ENCODE data around the gene SELENBP1.
"Not testable (repeated sequence)": the region's sequence is repeated elsewhere in the genome, so short reads cannot be mapped to it uniquely, and the experiment has no call there.

The SELENBP1 gene

GRCh38 chr1:151372058-151372934, at the start of gene SELENBP1:
Gene SELENBP1, minus strand, starts transcription at chr1:151372705. Its CDS starts 64 bp downstream, at chr1:151372641.
- no peak for DNase-seq (ENCODE audit: low read depth)

- DNase-seq (ENCODE audit: low read depth), result no peak
Observed at GRCh38 chr1:151419819-151420218, 47.3 kb upstream of the SELENBP1 start.

GRCh38 chr1:151418081-151418480, 45.6 kb upstream of the SELENBP1 start:
- DNase-seq (ENCODE audit: low read depth), result no peak

- DNase-seq (ENCODE audit: low read depth), result no peak
Observed at GRCh38 chr1:151416231-151416630, 43.7 kb upstream of the SELENBP1 start.

- DNase-seq (ENCODE audit: low read depth), result no peak
Observed at GRCh38 chr1:151411884-151412283, 39.4 kb upstream of the SELENBP1 start.

- DNase-seq (ENCODE audit: low read depth), result no peak
Observed at GRCh38 chr1:151408891-151409290, 36.4 kb upstream of the SELENBP1 start.

GRCh38 chr1:151407304-151407703, 34.8 kb upstream of the SELENBP1 start:
- no peak for DNase-seq (ENCODE audit: low read depth)

GRCh38 chr1:151406176-151406575, 33.7 kb upstream of the SELENBP1 start:
- DNase-seq (ENCODE audit: low read depth), result no peak

GRCh38 chr1:151405187-151405951, 32.9 kb upstream of the SELENBP1 start:
- no peak for DNase-seq (ENCODE audit: low read depth)

- DNase-seq (ENCODE audit: low read depth), result no peak
Observed at GRCh38 chr1:151403612-151404011, 31.1 kb upstream of the SELENBP1 start.

- no peak for DNase-seq (ENCODE audit: low read depth)
Observed at GRCh38 chr1:151402764-151403163, 30.3 kb upstream of the SELENBP1 start.

GRCh38 chr1:151401860-151402259, 29.4 kb upstream of the SELENBP1 start:
- no peak for DNase-seq (ENCODE audit: low read depth)

- DNase-seq (ENCODE audit: low read depth), result no peak
Observed at GRCh38 chr1:151401125-151401788, 28.8 kb upstream of the SELENBP1 start.

- peak; percentile 66 for DNase-seq (ENCODE audit: low read depth)
Observed at GRCh38 chr1:151399324-151400171, 27.0 kb upstream of the SELENBP1 start, which contains the start of gene PSMB4. Gene PSMB4, plus strand, starts transcription at chr1:151399573. Its CDS starts 15 bp downstream, at chr1:151399588.

- not testable (repeated sequence) for DNase-seq (ENCODE audit: low read depth)
Observed at GRCh38 chr1:151396265-151396664, 23.8 kb upstream of the SELENBP1 start.

- no peak for DNase-seq (ENCODE audit: low read depth)
Observed at GRCh38 chr1:151393583-151393982, 21.1 kb upstream of the SELENBP1 start.

GRCh38 chr1:151391079-151391563, 18.6 kb upstream of the SELENBP1 start:
- no peak for DNase-seq (ENCODE audit: low read depth)

GRCh38 chr1:151390221-151391078, 17.9 kb upstream of the SELENBP1 start:
- DNase-seq (ENCODE audit: low read depth), result not testable (repeated sequence)

GRCh38 chr1:151386002-151386401, 13.5 kb upstream of the SELENBP1 start:
- DNase-seq (ENCODE audit: low read depth), result no peak

- no peak for DNase-seq (ENCODE audit: low read depth)
Observed at GRCh38 chr1:151384584-151384983, 12.1 kb upstream of the SELENBP1 start.

All from activated T-helper 9 cell treated with anti-CD3 and anti-CD28 coated beads, Interleukin-2, amount 50 U/mL, for 16 hours (primary cell).